Islet of Langerhans (tissue), 1 donor: ENCODE measurements around the gene COX7A2.

Experiments used
- FAIRE-seq: peaks from one replicate; lab custom pipeline; 2011; peaks lifted over from hg19 to GRCh38; lab: Jason Lieb, UNC

COX7A2 gene

GRCh38 chr6:75243333-75244062 lies at the start of gene COX7A2:
TSS of gene COX7A2 (minus strand) at chr6:75243801. CDS start at chr6:75243734, 67 bp downstream.
- peak; percentile 97 for FAIRE-seq

GRCh38 chr6:75292555-75292954 lies 49.0 kb upstream of the COX7A2 start:
- no peak for FAIRE-seq

- peak; percentile 27 for FAIRE-seq
Observed at GRCh38 chr6:75291744-75292143, 48.1 kb upstream of the COX7A2 start.

- FAIRE-seq = no peak
Observed at GRCh38 chr6:75291331-75291730, 47.7 kb upstream of the COX7A2 start.

- FAIRE-seq = no peak
Observed at GRCh38 chr6:75290136-75290945, 46.7 kb upstream of the COX7A2 start.

GRCh38 chr6:75288023-75288422 lies 44.4 kb upstream of the COX7A2 start:
- no peak for FAIRE-seq

- no peak for FAIRE-seq
Observed at GRCh38 chr6:75287424-75287823, 43.8 kb upstream of the COX7A2 start.

GRCh38 chr6:75286955-75287354 lies 43.4 kb upstream of the COX7A2 start:
- peak; percentile 62 for FAIRE-seq

- no peak for FAIRE-seq
Observed at GRCh38 chr6:75285283-75285639, 41.7 kb upstream of the COX7A2 start.

- FAIRE-seq = peak; percentile 99
Observed at GRCh38 chr6:75284632-75285282, 41.2 kb upstream of the COX7A2 start, which contains the start of gene TMEM30A. TSS of gene TMEM30A (minus strand) at chr6:75284792. CDS start at chr6:75284638, 154 bp downstream.

GRCh38 chr6:75283907-75284631 lies 40.5 kb upstream of the COX7A2 start:
- no peak for FAIRE-seq

GRCh38 chr6:75282706-75283105 lies 39.1 kb upstream of the COX7A2 start:
- FAIRE-seq = no peak

GRCh38 chr6:75281653-75282052 lies 38.1 kb upstream of the COX7A2 start:
- peak; percentile 5 for FAIRE-seq

- no peak for FAIRE-seq
Observed at GRCh38 chr6:75280131-75280855, 36.7 kb upstream of the COX7A2 start.

- peak; percentile 64 for FAIRE-seq
Observed at GRCh38 chr6:75279418-75279817, 35.8 kb upstream of the COX7A2 start.

- FAIRE-seq = no peak
Observed at GRCh38 chr6:75278474-75279077, 35.0 kb upstream of the COX7A2 start.

GRCh38 chr6:75275067-75275466 lies 31.5 kb upstream of the COX7A2 start:
- no peak for FAIRE-seq

- FAIRE-seq = no peak
Observed at GRCh38 chr6:75273009-75273408, 29.4 kb upstream of the COX7A2 start.

GRCh38 chr6:75272145-75272840 lies 28.7 kb upstream of the COX7A2 start:
- no peak for FAIRE-seq

- FAIRE-seq = no peak
Observed at GRCh38 chr6:75268988-75269354, 25.4 kb upstream of the COX7A2 start.
